HEK293T (cell line): ENCODE data around the gene NDOR1.

Experiments
- CTCF ChIA-PET: fragments of 350-600 bp; formaldehyde crosslinking; extraction: SDS; loops from one replicate; lab custom pipeline; 2021; ENCODE audit warnings: antibody characterized with exemption, inconsistent platforms; lab: Yijun Ruan, JAX
- POLR2A ChIA-PET: fragments of 350-600 bp; formaldehyde crosslinking; extraction: SDS; loops from one replicate; lab custom pipeline; 2020; ENCODE audit warnings: antibody characterized with exemption, inconsistent platforms; lab: Yijun Ruan, JAX
- DNase-seq: peaks from one replicate; pipeline ENCODE4 v3.0.0; 2012; ENCODE audit warnings: mixed read lengths; ENCODE audit errors: extremely low spot score
- ARNT ChIP-seq: fragments of 450-650 bp; IDR thresholded peaks from 2 replicates; pipeline ENCODE4 v1.6.1; 2017; ENCODE audit warnings: mild to moderate bottlenecking
- BHLHE40 ChIP-seq: fragments of 450-650 bp; IDR thresholded peaks from 2 replicates; pipeline ENCODE4 v1.6.1; 2016; ENCODE audit warnings: mild to moderate bottlenecking, moderate library complexity, borderline replicate concordance
- CTBP1 ChIP-seq: fragments of 450-650 bp; IDR thresholded peaks from 2 replicates; pipeline ENCODE4 v1.6.1; 2016; ENCODE audit warnings: borderline replicate concordance
- ELF4 ChIP-seq: fragments of 450-650 bp; IDR thresholded peaks from 2 replicates; pipeline ENCODE4 v1.6.1; 2017; ENCODE audit warnings: antibody characterized with exemption
- FOXA1 ChIP-seq: fragments of 450-650 bp; IDR thresholded peaks from 2 replicates; pipeline ENCODE4 v1.6.1; 2016; ENCODE audit warnings: mild to moderate bottlenecking
- FOXK2 ChIP-seq: fragments of 450-650 bp; IDR thresholded peaks from 2 replicates; pipeline ENCODE4 v1.6.1; 2016; ENCODE audit warnings: mild to moderate bottlenecking
- FOXM1 ChIP-seq: fragments of 450-650 bp; IDR thresholded peaks from 2 replicates; pipeline ENCODE4 v1.6.1; 2017; ENCODE audit warnings: mild to moderate bottlenecking, borderline replicate concordance
- HDGF ChIP-seq: fragments of 450-650 bp; IDR thresholded peaks from 2 replicates; pipeline ENCODE4 v1.6.1; 2017; ENCODE audit warnings: antibody characterized with exemption, borderline replicate concordance
- L3MBTL2 ChIP-seq: fragments of 450-650 bp; conservative IDR thresholded peaks from 2 replicates; pipeline ENCODE4 v1.6.1; 2016; ENCODE audit warnings: mild to moderate bottlenecking
- LEF1 ChIP-seq: fragments of 450-650 bp; IDR thresholded peaks from 2 replicates; pipeline ENCODE4 v1.6.1; 2017; ENCODE audit warnings: mild to moderate bottlenecking, borderline replicate concordance
- NFRKB ChIP-seq: fragments of 450-650 bp; IDR thresholded peaks from 2 replicates; pipeline ENCODE4 v1.6.1; 2016; ENCODE audit warnings: mild to moderate bottlenecking, moderate library complexity
- SP1 ChIP-seq: fragments of 450-650 bp; IDR thresholded peaks from 2 replicates; pipeline ENCODE4 v1.6.1; 2017
- SUZ12 ChIP-seq: fragments of 450-650 bp; IDR thresholded peaks from 2 replicates; pipeline ENCODE4 v1.6.1; 2016; ENCODE audit warnings: mild to moderate bottlenecking
- TARDBP ChIP-seq: fragments of 450-650 bp; IDR thresholded peaks from 2 replicates; pipeline ENCODE4 v1.6.1; 2016
- ZNF384 ChIP-seq: fragments of 450-650 bp; IDR thresholded peaks from 2 replicates; pipeline ENCODE4 v1.6.1; 2016
- TF ChIP-seq, protein P1 (sequence below): fragments of 450-650 bp; IDR thresholded peaks from 2 replicates; pipeline ENCODE4 v1.6.1; 2016

NDOR1 gene

DNA sequence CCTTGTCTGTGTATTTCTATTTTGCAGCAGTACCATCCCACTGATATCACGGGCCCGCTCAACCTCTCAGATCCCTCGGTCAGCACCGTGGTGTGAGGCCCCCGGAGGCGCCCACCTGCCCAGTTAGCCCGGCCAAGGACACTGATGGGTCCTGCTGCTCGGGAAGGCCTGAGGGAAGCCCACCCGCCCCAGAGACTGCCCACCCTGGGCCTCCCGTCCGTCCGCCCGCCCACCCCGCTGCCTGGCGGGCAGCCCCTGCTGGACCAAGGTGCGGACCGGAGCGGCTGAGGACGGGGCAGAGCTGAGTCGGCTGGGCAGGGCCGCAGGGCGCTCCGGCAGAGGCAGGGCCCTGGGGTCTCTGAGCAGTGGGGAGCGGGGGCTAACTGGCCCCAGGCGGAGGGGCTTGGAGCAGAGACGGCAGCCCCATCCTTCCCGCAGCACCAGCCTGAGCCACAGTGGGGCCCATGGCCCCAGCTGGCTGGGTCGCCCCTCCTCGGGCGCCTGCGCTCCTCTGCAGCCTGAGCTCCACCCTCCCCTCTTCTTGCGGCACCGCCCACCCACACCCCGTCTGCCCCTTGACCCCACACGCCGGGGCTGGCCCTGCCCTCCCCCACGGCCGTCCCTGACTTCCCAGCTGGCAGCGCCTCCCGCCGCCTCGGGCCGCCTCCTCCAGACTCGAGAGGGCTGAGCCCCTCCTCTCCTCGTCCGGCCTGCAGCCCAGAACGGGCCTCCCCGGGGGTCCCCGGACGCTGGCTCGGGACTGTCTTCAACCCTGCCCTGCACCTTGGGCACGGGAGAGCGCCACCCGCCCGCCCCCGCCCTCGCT, 37.5 kb upstream of the NDOR1 start:
- no peak for DNase-seq
- POLR2A ChIA-PET = interaction anchor here (1.6 to 3.2 kb wide), 3 partner anchors 38 to 56 kb away, joined by 5 to 8 read pairs (median 6); no protein-coding TSS in a partner anchor

DNA sequence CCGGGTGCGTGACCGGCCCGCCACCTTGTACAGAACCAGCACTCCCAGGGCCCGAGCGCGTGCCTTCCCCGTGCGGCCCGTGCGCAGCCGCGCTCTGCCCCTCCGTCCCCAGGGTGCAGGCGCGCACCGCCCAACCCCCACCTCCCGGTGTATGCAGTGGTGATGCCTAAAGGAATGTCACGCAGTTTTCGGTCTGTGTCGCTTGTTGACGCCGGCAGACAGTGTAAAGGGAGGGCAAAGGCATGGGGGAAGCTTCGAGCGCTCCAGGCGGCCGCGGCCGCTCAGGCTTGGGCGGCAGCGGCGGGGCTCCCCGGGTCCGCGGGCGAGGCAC, 37.0 kb upstream of the NDOR1 start:
- TF ChIP-seq ARNT (no peak), BHLHE40 (no peak), L3MBTL2 (peak; percentile 61; the same call in 1 of the 2 replicates)
- ChIA-PET CTCF (interaction anchor here (1.0 to 2.2 kb wide), 2 partner anchors 8 to 11 kb away, joined by 3 to 5 read pairs; no protein-coding TSS in a partner anchor), POLR2A (interaction anchor here (1.0 to 3.2 kb wide), 3 partner anchors 11 to 55 kb away, joined by 3 to 8 read pairs (median 5); no protein-coding TSS in a partner anchor)
- DNase-seq = no peak

More for the DNA sequence above, 37.5 kb upstream of the NDOR1 start:
- CTCF ChIA-PET = interaction anchor here (1.0 to 2.2 kb wide), 2 partner anchors 9 to 11 kb away, joined by 3 to 5 read pairs; no protein-coding TSS in a partner anchor
- TF ChIP-seq ZNF384 (no peak), NFRKB (no peak), BHLHE40 (no peak), LEF1 (no peak), L3MBTL2 (no peak), ARNT (no peak)

DNA sequence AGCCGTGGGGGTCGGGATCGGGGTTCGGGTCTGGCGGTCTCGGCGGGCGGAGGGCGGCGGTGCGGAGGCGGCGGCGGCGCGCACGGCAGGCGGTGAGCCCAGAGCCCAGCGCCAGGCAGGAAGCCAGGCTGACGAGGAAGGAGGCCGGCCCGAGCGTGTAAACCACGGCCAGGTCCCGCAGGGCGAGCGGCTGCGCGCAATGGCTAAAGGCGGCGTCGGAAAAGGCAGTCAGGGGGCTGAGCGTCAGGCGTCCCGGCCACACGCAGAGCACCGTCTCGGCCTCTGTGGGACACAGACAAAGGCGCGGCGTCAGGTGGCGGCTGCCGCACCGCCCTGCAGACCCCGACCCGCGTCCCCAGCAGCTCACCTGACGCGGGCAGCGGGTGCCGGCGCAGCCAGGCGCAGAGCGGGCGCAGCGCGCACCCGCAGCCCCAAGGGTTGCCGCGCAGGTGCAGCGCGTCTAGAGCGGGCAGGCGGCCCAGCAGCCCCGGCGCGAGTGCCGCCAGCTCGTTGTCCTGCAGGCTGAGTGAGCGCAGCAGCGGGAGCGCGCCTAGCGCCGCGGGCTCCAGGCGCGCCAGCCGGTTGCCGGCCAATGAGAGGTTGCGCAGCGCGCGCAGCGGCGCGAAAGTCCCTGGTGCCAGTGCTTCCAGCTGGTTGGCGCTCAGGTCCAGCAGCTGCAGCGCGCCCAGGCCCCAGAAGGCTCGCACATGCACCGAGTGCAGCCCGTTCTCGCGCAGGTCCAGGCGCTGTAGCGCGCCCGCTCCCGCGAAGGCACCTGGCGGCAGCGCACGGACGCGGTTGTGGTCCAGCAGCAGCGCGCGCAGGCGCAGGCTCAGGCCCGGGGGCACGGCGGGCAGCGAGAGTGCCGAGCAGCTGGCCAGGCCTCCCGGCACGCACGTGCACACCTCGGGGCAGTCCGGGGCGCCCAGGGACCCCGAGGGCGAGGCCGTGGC, 36.3 kb upstream of the NDOR1 start:
- CTCF ChIA-PET = no interaction called here
- DNase-seq = peak; percentile 65
- no peak for TF ChIP-seq SUZ12
- no peak for TF ChIP-seq ELF4
- peak; percentile 58; the same call in 1 of the 2 replicates for TF ChIP-seq CTBP1
- POLR2A ChIA-PET = interaction anchor here (0.9 to 3.2 kb wide), 7 partner anchors 12 to 82 kb away, joined by 3 to 8 read pairs (median 4); partner anchors contain the start of genes ANAPC2, MAN1B1, SSNA1 and TUBB4B

DNA sequence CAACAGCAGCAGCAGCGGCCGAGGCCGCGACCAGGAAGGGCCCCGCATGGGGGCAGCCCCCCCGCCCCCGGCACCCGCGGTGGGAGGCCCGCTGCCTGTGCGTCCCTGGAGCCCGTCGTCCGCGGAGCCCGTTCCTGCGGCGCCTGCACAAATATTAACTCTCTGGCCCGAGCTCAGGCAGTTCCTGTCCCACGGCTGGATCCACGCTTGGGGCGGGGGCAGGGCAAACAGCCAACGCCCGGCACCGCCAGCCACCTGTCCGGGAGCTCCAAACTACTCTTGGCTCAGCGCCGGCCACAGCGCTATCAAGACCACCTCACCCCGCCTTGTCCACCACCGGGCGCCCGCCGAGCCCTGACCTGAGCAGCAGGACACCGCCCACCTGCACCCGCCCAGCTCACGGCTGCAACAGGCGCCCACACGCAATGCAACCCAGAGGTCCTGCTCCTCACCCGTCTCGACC, 35.6 kb upstream of the NDOR1 start, which contains the start of gene LRRC26:
LRRC26 (minus strand) TSS at position 156 of the 463 bp plus-strand sequence; CDS start at position 48, 108 bp downstream.
- no peak for DNase-seq
- ChIA-PET POLR2A (interaction anchor here (0.9 to 3.2 kb wide), 5 partner anchors 19 to 83 kb away, joined by 3 to 8 read pairs (median 4); partner anchors contain the start of genes ANAPC2, MAN1B1, SSNA1 and TUBB4B), CTCF (no interaction called here)
- TF ChIP-seq ELF4 (no peak), HDGF (no peak), FOXK2 (no peak), ZNF384 (no peak), L3MBTL2 (no peak), ARNT (no peak), CTBP1 (no peak), FOXA1 (no peak), SUZ12 (no peak), LEF1 (no peak)

DNA sequence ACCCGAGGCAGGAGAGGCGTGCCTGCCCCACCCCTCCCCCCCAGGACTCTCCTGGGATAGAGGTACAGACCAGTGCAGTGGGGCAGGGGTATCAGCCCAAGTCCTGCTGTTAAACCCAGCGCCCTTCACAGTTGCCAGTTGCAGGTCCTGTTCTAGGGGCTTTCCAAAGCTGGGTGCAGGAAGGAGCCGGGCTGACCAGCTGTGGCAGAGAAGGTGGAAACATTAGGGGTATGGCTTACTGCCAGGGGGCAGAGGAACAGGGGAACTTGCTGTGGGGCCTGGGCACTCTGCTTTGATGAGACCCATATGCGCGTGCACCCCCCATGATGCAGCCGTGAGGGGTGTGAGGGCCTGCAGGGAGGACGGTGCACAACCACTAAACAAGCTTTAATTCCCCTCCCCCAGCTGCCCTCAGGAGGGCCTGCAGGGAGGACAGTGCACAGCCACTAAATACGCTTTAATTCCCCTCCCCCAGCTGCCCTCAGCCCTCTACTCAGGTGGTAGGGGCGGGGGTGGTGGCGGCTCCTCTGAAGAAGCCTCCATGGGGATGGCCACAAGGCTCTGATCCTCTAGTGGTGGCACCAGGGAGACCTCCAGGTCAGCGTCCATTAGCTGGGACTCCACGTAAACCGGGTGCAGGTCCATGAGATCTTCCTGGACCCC, 34.9 kb upstream of the NDOR1 start:
- CTCF ChIA-PET = no interaction called here
- DNase-seq = no peak
- POLR2A ChIA-PET = interaction anchor here (0.9 to 3.2 kb wide), 7 partner anchors 17 to 70 kb away, joined by 3 to 8 read pairs (median 4); partner anchors contain the start of genes ANAPC2, SSNA1 and TUBB4B
- TF ChIP-seq CTBP1 (no peak), TARDBP (no peak), BHLHE40 (no peak), FOXK2 (no peak), FOXA1 (no peak), SP1 (no peak), NFRKB (no peak), ZNF384 (no peak), HDGF (no peak), SUZ12 (no peak), L3MBTL2 (no peak), FOXM1 (no peak), LEF1 (no peak), ELF4 (no peak), ARNT (no peak)
- TF ChIP-seq, protein P1, sequence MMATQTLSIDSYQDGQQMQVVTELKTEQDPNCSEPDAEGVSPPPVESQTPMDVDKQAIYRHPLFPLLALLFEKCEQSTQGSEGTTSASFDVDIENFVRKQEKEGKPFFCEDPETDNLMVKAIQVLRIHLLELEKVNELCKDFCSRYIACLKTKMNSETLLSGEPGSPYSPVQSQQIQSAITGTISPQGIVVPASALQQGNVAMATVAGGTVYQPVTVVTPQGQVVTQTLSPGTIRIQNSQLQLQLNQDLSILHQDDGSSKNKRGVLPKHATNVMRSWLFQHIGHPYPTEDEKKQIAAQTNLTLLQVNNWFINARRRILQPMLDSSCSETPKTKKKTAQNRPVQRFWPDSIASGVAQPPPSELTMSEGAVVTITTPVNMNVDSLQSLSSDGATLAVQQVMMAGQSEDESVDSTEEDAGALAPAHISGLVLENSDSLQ = no peak

DNA sequence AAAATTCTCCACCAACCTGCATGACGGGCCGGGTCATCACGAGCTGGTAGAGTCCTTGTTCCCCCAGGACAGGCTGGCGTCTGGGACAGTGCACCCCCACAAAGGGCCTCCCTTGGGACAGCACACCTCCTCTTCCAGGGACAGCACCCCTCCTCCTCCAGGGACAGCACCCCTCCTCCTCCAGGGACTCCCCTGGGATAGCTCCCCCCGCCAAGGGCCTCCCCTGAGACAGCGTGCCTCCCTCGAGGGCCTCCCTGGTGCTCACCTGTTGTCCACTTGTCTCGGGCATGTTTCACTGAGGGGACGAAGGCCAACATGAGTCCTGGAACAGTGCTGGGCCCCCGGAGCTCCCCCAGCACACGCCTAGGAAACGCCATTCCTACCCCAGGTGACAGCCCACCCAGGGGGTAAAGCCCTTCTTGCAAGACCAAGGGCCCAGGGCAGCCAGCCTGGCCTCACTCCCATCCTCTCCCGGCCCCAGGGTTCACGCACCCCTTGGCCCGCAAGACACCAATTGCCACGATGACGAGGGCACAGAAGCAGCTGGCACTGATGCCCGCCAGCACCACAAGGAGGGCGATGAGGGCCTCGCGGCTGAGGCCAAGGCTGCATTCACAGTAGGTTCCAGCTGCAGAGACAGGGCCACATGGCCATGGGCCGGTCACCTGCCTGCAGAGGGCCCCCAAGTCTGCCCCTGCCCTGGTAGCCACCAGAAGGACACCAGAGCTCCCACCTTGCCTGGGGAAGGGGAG, 34.2 kb upstream of the NDOR1 start:
- no peak for DNase-seq
- TF ChIP-seq FOXA1 (no peak), L3MBTL2 (no peak)
- ChIA-PET CTCF (no interaction called here), POLR2A (interaction anchor here (1.0 to 3.2 kb wide), 6 partner anchors 17 to 70 kb away, joined by 3 to 8 read pairs (median 4); partner anchors contain the start of genes ANAPC2 and TUBB4B)
